Loucy (cell line): Measurements from ENCODE around the gene KCNC2.

Experiments
- H2AFZ ChIP-seq: fragments of 200-600 bp; sonication (generic); 2 replicates; pipeline ENCODE4 v1.6.0; 2016; ENCODE audit warnings: antibody characterized with exemption, mild to moderate bottlenecking, low read length, moderate library complexity
- H3F3A ChIP-seq: fragments of 200-600 bp; 2 replicates; pipeline ENCODE4 v1.6.0; 2016; ENCODE audit warnings: antibody characterized with exemption, low read depth, mild to moderate bottlenecking
- H3K27me3 ChIP-seq: fragments of 200-600 bp; sonication (generic); 2 replicates; pipeline ENCODE4 v1.6.1; 2014; ENCODE audit warnings: low read length, mild to moderate bottlenecking; ENCODE audit not compliant: insufficient read depth, poor library complexity, severe bottlenecking
- H3K36me3 ChIP-seq: fragments of 200-600 bp; sonication (generic); 2 replicates; pipeline ENCODE4 v1.6.1; 2016; ENCODE audit warnings: low read length; ENCODE audit not compliant: insufficient read depth
- H3K4me1 ChIP-seq: fragments of 200-600 bp; sonication (generic); 2 replicates; pipeline ENCODE4 v1.5.1; 2014; ENCODE audit warnings: low read length, mild to moderate bottlenecking; ENCODE audit not compliant: insufficient read depth, poor library complexity, severe bottlenecking
- H3K4me2 ChIP-seq: fragments of 200-600 bp; sonication (generic); 2 replicates; pipeline ENCODE4 v1.6.0; 2014; ENCODE audit warnings: antibody characterized with exemption, low read length, low read depth, mild to moderate bottlenecking; ENCODE audit not compliant: poor library complexity, severe bottlenecking
- H3K4me3 ChIP-seq: fragments of 200-600 bp; sonication (generic); 2 replicates; pipeline ENCODE4 v1.5.1; 2014; ENCODE audit warnings: low read length, mild to moderate bottlenecking, mixed read lengths; ENCODE audit not compliant: poor library complexity, severe bottlenecking
- H3K79me2 ChIP-seq: fragments of 200-600 bp; sonication (generic); 2 replicates; pipeline ENCODE4 v1.6.1; 2014; ENCODE audit warnings: low read length; ENCODE audit not compliant: insufficient read depth
- H3K9ac ChIP-seq: fragments of 200-600 bp; sonication (generic); 2 replicates; pipeline ENCODE4 v1.6.0; 2014; ENCODE audit warnings: mild to moderate bottlenecking, low read depth, low read length, moderate library complexity; ENCODE audit not compliant: poor library complexity, severe bottlenecking
- H3K9me2 ChIP-seq: fragments of 200-600 bp; sonication (generic); replicated peaks from 2 replicates; pipeline ENCODE4 v1.6.1; 2016; ENCODE audit warnings: low read depth, low read length, mixed read lengths
- H3K9me3 ChIP-seq: fragments of 200-600 bp; sonication (generic); 2 replicates; pipeline ENCODE4 v1.6.1; 2014; ENCODE audit warnings: mild to moderate bottlenecking, antibody characterized with exemption, low read length, low read depth; ENCODE audit not compliant: insufficient read depth
- H4K20me1 ChIP-seq: fragments of 200-600 bp; sonication (generic); 2 replicates; pipeline ENCODE4 v1.6.0; 2014; ENCODE audit warnings: antibody characterized with exemption, low read length, mild to moderate bottlenecking; ENCODE audit not compliant: insufficient read depth, poor library complexity, severe bottlenecking
- EZH2phosphoT487 ChIP-seq: fragments of 200-600 bp; IDR thresholded peaks from 2 replicates; pipeline ENCODE4 v1.6.1; 2018; ENCODE audit warnings: antibody characterized with exemption, mild to moderate bottlenecking, moderate library complexity, borderline replicate concordance
- TF ChIP-seq, protein P1 (sequence below): fragments of 200-600 bp; sonication (generic); conservative IDR thresholded peaks from 2 replicates; pipeline ENCODE4 v1.5.1; 2014; ENCODE audit warnings: mild to moderate bottlenecking, antibody characterized with exemption, low read length

The KCNC2 gene

DNA sequence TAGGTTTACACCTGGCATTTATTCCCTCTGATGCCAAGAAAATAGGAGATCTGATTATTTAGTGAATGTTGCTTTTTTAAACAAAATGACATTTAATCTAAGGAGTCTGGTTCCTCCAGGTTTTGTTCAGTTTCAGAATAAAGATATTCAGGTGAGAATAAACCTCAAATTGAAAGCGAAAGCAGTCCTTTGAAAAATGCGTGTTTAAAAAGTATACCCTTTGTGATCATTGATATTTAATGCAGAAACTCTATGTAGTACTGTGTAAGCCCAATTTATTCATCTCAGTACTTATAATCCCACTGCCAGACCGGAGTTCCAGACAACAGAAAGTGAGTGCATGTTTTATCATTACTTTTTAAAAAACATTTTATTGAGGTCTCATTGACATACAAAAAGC is 210.2 kb downstream of the KCNC2 start:
- Histone ChIP-seq H3K79me2 (no peaks in the 10 kb centered on the region), H3K9ac (no peak overlapping the region), H3K36me3 (no peaks in the 10 kb centered on the region), H3F3A (no peaks in the 10 kb centered on the region), H2AFZ (no peak overlapping the region), H3K9me2 (no peaks in the 10 kb centered on the region), H3K4me3 (no peak overlapping the region), H3K4me2 (no peak overlapping the region), H3K4me1 (no peaks in the 10 kb centered on the region), H3K27me3 (no peaks in the 10 kb centered on the region), H3K9me3 (no peaks in the 10 kb centered on the region), H4K20me1 (no peaks in the 10 kb centered on the region)
- TF ChIP-seq, protein P1, sequence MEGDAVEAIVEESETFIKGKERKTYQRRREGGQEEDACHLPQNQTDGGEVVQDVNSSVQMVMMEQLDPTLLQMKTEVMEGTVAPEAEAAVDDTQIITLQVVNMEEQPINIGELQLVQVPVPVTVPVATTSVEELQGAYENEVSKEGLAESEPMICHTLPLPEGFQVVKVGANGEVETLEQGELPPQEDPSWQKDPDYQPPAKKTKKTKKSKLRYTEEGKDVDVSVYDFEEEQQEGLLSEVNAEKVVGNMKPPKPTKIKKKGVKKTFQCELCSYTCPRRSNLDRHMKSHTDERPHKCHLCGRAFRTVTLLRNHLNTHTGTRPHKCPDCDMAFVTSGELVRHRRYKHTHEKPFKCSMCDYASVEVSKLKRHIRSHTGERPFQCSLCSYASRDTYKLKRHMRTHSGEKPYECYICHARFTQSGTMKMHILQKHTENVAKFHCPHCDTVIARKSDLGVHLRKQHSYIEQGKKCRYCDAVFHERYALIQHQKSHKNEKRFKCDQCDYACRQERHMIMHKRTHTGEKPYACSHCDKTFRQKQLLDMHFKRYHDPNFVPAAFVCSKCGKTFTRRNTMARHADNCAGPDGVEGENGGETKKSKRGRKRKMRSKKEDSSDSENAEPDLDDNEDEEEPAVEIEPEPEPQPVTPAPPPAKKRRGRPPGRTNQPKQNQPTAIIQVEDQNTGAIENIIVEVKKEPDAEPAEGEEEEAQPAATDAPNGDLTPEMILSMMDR, result no peak
- no peak for TF ChIP-seq EZH2phosphoT487
